Pons (tissue), 1 donor: ENCODE data around the gene TMEM167A.
A peak's percentile ranks its signal among the peaks of the same experiment; 100 is the strongest.
"Not testable (repeated sequence)": the region's sequence is repeated elsewhere in the genome, so short reads cannot be mapped to it uniquely, and the experiment has no call there.

ENCODE experiments used
- DNase-seq: peaks from one replicate; pipeline ENCODE4 v3.0.0-alpha.2; 2016; ENCODE audit warnings: low spot score

Gene TMEM167A

DNA sequence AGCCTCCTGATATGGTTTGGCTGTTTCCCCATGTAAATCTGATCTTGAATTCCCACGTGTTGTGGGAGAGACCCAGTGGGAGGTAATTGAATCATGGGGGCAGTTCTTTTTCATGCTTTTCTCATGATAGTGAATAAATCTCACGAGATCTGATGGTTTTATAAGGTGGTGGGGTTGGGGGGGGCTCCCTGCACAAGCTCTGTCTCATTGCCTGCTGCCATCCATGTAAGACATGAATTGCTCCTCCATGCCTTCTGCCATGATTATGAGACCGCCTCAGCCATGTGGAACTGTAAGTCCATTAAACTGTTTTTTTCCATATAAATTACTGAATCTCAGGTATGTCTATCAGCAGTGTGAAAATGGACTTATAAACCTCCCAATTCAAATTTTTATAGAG is 13.0 kb upstream of the TMEM167A start:
- no peak for DNase-seq

DNA sequence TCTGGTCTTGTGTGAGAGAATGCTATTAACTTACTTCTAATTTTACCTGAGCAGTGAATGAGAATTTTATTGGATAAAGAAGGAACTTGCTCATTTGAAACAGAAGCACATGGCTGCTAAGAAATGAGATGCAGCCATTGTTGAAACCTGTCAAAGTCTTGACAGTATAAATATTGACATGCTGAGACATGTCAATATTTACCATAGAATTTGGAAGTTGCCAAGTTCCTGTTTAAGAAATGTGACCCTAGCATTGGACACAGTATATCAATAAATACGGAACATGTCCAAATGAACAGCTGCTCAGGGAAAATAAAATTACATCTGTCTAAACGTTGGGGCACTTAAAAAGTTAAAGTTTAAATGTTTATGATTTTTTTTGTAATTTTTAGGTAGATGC is 7.9 kb upstream of the TMEM167A start:
- no peak for DNase-seq

- no peak for DNase-seq
Measured at GRCh38 chr5:83084336-83084735, 7.1 kb upstream of the TMEM167A start.

DNA sequence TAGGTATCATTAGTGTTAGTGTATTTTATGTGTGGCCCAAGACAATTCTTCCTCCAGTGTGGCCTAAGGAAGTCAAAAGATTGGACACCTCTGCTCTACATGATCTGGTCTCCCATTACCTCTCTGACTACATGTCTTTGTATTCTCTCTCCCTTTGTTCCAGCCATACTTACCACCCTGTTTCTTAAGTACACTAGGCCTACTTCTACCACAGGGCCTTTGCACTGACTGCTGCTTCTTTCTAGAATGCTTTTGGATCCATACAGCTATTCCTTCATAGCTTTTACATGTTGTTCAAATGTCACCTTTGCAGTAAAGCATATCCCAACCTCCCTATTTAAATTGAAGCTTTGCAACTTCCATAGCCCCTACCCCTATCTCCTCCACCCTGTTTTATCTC is 5.6 kb upstream of the TMEM167A start:
- DNase-seq: no peak

GRCh38 chr5:83077662-83078261 is 568 bp upstream of the TMEM167A start:
- DNase-seq: no peak

DNA sequence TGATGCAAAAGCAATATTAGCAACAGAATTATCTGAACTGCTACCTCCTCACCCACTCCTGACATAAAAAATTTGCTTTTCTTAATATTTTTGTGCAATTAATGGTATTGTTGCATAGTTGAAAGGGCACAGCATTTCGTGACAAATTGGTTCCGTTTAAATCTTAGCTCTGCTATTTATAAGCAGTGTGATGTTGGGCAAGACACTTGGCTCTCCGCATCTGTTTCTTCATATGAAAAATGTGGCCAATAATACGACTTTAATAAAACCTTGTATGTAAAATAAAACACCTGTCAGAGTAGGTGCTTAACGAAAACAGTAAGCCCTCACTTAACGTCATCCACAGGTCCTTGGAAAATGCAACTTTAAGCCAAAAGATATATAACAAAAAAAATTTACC is 4.2 kb downstream of the TMEM167A start:
- DNase-seq: no peak

DNA sequence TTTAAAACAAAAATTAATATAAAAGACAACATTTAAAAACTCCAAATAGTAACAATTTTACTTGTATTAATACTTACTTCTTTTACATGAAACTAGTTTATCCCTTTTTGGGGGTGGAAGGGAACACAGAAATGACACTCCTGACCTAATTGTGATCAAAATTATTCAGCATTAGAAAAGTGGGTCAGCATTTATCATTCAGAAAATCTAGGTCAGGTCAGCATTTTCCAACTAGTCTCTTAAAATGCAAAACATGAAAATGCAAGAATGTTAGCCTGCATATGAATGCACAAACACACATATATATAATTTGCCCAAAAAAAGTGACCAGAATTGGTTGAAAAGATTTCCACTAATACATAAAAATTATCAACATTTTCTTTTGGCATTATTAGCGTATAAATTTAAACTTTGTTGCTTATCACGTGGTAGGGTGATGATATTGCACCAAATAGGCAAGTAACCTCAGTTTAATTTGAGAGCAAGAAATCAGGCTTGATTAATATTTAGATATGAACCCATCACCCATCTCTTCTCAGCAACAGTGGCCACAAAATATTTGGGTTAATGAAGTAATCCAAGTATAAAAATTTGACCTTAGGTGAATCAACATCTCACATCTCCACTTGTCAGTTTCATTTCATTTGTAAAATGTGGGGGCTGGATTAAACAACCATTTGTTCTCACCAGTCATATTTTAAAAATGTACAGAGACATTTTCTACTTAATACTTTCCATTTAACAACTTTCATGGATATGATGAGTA is 5.7 kb downstream of the TMEM167A start:
- no peak for DNase-seq

- DNase-seq: no peak
Measured at GRCh38 chr5:83069096-83069799, 7.9 kb downstream of the TMEM167A start.

- DNase-seq: not testable (repeated sequence)
Measured at GRCh38 chr5:83067377-83067776, 9.8 kb downstream of the TMEM167A start.

GRCh38 chr5:83066548-83067110 is 10.6 kb downstream of the TMEM167A start:
- no peak for DNase-seq

- DNase-seq: no peak
Measured at GRCh38 chr5:83059341-83059740, 17.9 kb downstream of the TMEM167A start.

DNA sequence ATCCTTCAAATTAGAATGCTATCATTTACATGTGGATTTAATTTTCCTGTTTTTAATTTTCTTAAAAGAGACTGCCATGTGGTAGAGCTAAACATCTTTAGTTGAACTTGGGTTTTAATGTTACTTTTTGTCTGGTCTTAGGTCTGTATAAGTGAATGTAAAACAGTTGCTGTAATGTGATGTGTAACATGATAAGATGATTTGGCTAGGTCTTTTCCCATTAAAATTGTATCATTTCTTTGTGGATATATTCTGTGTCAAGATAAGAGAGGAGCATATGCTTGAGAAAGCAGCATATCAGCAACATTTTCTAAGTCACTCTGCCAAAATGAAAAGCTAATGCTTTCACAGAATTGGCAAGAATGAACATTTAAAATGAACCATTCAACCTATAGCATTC is 18.5 kb downstream of the TMEM167A start:
- no peak for DNase-seq

DNA sequence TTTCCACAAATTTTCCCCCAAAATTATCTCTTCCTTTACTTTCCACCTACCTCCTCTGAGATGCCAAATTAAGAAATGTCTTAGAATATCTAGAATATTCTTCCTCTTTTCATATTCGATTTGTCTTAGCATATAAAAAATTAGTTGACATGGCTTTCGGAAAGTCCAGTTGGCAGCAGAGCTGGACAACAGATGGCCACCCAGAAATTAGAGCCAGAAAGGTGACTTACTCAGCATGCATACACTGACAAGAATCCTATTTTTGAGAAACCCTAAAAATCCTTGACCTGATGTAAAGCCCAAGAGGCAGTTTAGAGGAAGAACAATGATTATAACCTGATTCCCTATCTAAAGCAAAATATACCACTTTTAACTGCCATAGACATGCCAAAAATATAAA is 22.0 kb downstream of the TMEM167A start:
- DNase-seq: no peak

DNA sequence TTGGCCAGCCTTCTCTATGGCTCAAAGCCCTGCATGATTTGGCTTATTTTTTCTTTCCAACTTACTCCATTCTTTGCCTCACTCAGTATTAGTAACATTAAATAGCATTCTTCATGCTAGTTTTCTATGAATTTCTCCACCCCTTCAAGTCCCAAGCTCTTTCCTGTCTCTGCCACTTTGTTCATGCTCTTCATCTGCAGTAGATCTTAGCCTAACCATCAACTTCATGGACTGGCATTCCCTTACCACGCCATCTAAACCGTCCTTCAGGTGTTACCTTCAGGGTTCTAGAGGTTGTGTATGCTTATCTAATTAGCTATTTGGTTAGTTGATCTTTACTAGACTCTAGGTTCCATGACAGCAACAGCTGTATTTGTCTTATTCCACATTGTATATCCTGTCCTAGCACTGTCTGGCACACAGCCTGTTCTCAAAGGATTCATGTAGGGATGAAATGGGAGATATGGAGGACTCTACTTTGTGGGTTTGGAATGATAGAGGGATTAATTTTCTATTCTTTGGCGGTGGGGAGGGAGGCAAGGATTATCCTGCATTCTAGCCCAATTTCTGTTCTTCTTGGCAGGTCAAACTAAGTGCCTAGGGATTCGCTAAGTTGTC is 26.4 kb downstream of the TMEM167A start:
- no peak for DNase-seq

- DNase-seq: no peak
Measured at GRCh38 chr5:83049370-83049885, 27.8 kb downstream of the TMEM167A start.

GRCh38 chr5:83048811-83049210 is 28.4 kb downstream of the TMEM167A start:
- DNase-seq: no peak

DNA sequence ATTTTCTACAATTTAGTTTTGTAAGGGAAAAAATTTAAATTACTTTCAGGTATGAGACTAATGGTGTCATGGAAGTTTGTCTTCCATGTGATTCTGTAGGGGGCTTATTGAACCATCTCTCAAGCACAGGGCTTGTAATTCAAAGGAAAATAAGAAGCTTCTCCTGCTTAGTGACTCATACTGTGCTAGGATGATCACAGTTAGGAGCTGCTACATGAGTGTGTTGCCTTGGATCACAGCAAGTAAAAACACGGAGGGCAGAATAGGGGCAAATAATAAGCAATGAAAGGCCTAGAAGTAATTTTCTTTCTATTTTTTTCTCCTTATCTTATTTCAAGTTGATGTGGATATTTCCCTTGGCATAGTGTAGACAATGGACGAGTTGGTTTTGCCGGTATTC is 28.9 kb downstream of the TMEM167A start:
- no peak for DNase-seq

DNA sequence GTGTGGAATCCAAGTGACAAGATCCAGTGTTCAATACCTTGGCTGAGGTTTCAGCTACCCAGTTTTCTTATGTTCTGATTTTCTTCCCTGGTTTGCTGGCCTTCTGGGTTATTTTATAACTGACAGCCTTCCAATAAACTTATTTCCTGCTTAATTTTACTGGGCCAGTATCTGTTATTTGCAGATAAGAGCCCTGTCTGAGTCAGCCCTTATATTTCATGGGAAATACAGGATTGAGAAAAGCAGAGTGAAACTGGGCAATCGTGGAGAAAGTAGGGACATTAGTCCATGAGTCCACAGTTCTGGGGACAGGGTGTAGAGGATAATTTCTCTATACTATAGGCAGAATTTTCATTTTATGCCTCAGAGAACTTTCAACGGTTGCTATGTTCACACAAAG is 32.3 kb downstream of the TMEM167A start:
- DNase-seq: no peak

DNA sequence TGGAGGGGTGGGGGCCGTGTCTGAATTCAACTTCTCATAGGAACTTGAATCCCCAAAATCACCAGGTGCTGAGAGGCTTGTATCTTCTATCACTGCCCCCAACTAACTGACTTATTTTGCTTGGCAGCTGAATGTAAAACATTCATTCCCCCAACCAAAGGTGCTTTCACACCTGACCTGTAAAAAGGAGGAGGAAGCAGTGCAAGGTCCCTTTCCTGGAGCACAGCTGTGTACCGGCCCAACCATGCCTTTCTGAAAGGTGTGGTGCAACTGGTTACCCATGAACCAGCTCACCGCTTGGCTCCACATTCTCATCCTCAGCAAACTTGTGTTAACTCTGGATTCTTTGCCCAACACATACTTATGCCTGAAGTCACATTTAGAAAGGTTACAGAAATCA is 34.7 kb downstream of the TMEM167A start:
- no peak for DNase-seq

DNA sequence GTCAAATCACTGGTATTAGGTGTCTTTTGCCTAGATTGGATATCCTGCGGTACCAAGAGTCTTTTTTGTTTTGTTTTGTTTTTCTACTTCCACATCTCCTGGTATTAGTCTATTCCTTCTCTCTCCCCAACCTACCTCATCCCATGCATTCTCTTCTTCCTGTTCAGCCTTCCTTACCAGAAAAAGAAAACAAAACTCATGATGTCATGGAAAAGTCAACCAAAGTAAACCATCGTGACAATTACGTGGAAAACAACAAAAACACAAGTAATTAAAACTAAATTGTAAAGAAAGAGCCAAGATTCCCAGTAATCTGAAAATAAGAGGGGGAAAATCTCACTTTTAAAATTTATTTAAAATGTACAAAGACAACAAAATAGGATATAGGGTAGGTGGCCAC is 38.3 kb downstream of the TMEM167A start:
- DNase-seq: no peak

GRCh38 chr5:83036991-83037575 is 40.1 kb downstream of the TMEM167A start:
- peak; percentile 42 for DNase-seq
